ENCODE measurements around the gene PEDS1. TPM values are rescaled to one million over a fixed set of nuclear protein-coding genes. Genes with fewer than 3 reads are reported as not detected.

PEDS1 gene
- total and polyA plus RNA-seq, 10 of the 15 experiments (the other 5 are each of a cell fraction or from before 2014, with no cell fraction given), result 1.7 to 25.6 (median 16.8) TPM

DNA sequence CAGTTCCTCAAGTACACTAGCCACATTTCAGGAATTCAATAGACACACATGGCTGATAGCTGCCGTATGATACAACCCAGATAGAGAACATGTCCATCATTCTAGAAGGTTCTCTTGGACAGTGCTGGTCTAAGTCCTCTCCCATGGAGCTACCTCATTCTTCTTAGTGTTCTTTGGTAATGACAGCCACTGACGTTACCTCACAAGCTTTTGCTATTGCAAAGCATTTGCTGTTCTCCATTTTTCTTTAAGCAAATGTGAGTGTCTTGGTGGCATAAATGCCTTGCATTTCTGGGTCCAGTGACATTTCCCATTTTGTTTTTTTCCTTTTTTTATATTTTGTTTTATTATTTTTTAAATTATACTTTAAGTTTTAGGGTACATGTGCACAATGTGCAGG, 28.8 kb upstream of the PEDS1 start (continued):
- TF ChIP-seq, protein P1, sequence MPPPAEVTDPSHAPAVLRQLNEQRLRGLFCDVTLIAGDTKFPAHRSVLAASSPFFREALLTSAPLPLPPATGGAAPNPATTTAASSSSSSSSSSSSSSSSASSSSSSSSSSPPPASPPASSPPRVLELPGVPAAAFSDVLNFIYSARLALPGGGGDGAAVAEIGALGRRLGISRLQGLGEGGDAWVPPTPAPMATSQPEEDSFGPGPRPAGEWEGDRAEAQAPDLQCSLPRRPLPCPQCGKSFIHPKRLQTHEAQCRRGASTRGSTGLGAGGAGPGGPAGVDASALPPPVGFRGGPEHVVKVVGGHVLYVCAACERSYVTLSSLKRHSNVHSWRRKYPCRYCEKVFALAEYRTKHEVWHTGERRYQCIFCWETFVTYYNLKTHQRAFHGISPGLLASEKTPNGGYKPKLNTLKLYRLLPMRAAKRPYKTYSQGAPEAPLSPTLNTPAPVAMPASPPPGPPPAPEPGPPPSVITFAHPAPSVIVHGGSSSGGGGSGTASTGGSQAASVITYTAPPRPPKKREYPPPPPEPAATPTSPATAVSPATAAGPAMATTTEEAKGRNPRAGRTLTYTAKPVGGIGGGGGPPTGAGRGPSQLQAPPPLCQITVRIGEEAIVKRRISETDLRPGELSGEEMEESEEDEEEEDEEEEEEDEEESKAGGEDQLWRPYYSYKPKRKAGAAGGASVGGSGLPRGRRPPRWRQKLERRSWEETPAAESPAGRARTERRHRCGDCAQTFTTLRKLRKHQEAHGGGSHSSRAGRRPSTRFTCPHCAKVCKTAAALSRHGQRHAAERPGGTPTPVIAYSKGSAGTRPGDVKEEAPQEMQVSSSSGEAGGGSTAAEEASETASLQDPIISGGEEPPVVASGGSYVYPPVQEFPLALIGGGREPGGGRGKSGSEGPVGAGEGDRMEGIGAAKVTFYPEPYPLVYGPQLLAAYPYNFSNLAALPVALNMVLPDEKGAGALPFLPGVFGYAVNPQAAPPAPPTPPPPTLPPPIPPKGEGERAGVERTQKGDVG (CRISPR knock-in tag; IDR thresholded peaks at IDR 0.05), result no peak
- TF ChIP-seq CHD2 (IDR thresholded peaks at IDR 0.05; ENCODE audit: borderline replicate concordance, low read depth, low read length), result no peak
- no peak for TF ChIP-seq SREBF1 (IDR thresholded peaks at IDR 0.05; ENCODE audit: low read length)
- TF ChIP-seq BACH1 (IDR thresholded peaks at IDR 0.05; ENCODE audit: borderline replicate concordance), result no peak
- no peak for TF ChIP-seq KDM1A (IDR thresholded peaks at IDR 0.05; ENCODE audit: borderline replicate concordance)
- TF ChIP-seq, protein P2, sequence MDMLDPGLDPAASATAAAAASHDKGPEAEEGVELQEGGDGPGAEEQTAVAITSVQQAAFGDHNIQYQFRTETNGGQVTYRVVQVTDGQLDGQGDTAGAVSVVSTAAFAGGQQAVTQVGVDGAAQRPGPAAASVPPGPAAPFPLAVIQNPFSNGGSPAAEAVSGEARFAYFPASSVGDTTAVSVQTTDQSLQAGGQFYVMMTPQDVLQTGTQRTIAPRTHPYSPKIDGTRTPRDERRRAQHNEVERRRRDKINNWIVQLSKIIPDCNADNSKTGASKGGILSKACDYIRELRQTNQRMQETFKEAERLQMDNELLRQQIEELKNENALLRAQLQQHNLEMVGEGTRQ (IDR thresholded peaks at IDR 0.05; ENCODE audit: borderline replicate concordance, low read depth, low read length), result no peak

DNA sequence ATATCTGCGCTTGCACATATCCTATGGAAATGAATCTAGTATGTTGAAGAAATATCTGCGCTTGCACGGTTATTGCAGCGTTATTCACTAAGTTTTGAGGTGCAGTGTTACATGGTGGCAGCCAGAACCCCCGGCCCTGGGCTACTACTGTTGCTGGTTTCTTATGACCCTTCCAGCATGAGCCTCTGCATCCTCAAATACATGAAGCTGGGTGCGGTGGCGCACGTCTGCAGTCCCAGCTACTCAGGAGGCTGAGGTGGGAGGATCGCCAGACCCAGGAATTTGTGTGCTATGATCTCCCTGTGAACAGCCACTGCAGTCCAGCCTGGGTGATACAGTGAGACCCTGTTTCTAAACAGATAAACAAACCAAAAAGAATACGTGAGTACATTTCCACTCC, 27.8 kb upstream of the PEDS1 start:
- H3K79me2 ChIP-seq (ENCODE audit: control insufficient read depth, insufficient read depth, low read length), result no peaks in the 10 kb centered on the region
- no peak overlapping the region for H2AFZ ChIP-seq (ENCODE audit: control insufficient read depth, low read depth, low read length)
- no peaks in the 10 kb centered on the region for H3K27me3 ChIP-seq (replicated peaks in 1 of 2; ENCODE audit: control insufficient read depth in 2 of 2, insufficient read depth in 2 of 2, low read length in 1 of 2)
- H3K4me3 ChIP-seq, result no peak overlapping the region
- POLR2A ChIA-PET, result no interaction called here
- no peak overlapping the region for H3K9ac ChIP-seq (ENCODE audit: control insufficient read depth, insufficient read depth, low read length)
- RAD21 ChIA-PET (ENCODE audit: unreplicated experiment), result interaction anchor here (1.5 to 2.2 kb wide), 2 partner anchors 61 to 389 kb away, joined by 4 to 7 read pairs; no protein-coding TSS in a partner anchor
- WGBS (ENCODE audit: insufficient coverage, insufficient replicate concordance, low lambda C conversion rate, missing lambda C conversion rate), result 74% methylated on average over 10 of the region's 10 CpGs
- H3K4me1 ChIP-seq (ENCODE audit: control insufficient read depth, insufficient read depth, low read length), result no peaks in the 10 kb centered on the region
- DNase-seq (ENCODE audit: low read depth, low spot score) (no peak), FAIRE-seq (no peak), ATAC-seq (no peak)
- H3K4me2 ChIP-seq (ENCODE audit: control insufficient read depth, insufficient read depth), result no peak overlapping the region
- intact Hi-C loops (cut with micrococcal nuclease; ENCODE audit: unreplicated experiment), result loop anchor here (10.0 kb wide), 1 partner anchor 553 kb away; the partner anchor contains the start of gene PARD6B
- CTCF ChIA-PET, result interaction anchor here (0.6 to 5.3 kb wide), 6 partner anchors 15 to 1201 kb away, joined by 3 to 24 read pairs (median 4); no protein-coding TSS in a partner anchor
- in situ Hi-C loops (cut with MboI), result no loop called here
- no peaks in the 10 kb centered on the region for H3K36me3 ChIP-seq (ENCODE audit: control insufficient read depth in 2 of 2, insufficient read depth in 2 of 2, low read length in 1 of 2)
- SMC1A ChIA-PET (ENCODE audit: uncharacterized antibody, unreplicated experiment), result interaction anchor here (0.7 to 2.7 kb wide), 5 partner anchors 61 to 407 kb away, joined by 3 to 9 read pairs (median 4); no protein-coding TSS in a partner anchor
- H4K20me1 ChIP-seq (ENCODE audit: control insufficient read depth, insufficient read depth), result no peaks in the 10 kb centered on the region
- BruUV-seq (replicated peaks), result no TSS peak
- no peaks in the 10 kb centered on the region for H3K9me3 ChIP-seq (replicated peaks; ENCODE audit: control insufficient read depth, insufficient read depth, low read length)
- no peak overlapping the region for H3K27ac ChIP-seq (ENCODE audit: control insufficient read depth, insufficient read depth)
- TF ChIP-seq STAT1 (conservative IDR thresholded peaks at IDR 0.05) (no peak), FOXM1 (IDR thresholded peaks at IDR 0.05; ENCODE audit: low read depth, low read length) (no peak), RAD51 (IDR thresholded peaks at IDR 0.05) (no peak), POLR2AphosphoS5 (IDR thresholded peaks at IDR 0.05; ENCODE audit: low read length) (no peak), NFYB (IDR thresholded peaks at IDR 0.05; ENCODE audit: insufficient read depth, low read depth, low read length) (no peak), KLF5 (IDR thresholded peaks at IDR 0.05; ENCODE audit: partially characterized antibody) (no peak), ZNF384 (IDR thresholded peaks at IDR 0.05; ENCODE audit: borderline replicate concordance, low read depth, low read length) (no peak), SUZ12 (IDR thresholded peaks at IDR 0.05; ENCODE audit: unreplicated experiment) (no peak), IKZF1 (conservative IDR thresholded peaks at IDR 0.05) (no peak), SMC3 (IDR thresholded peaks at IDR 0.05; ENCODE audit: borderline replicate concordance, low read length) (no peak), STAT3 (IDR thresholded peaks at IDR 0.05; ENCODE audit: low read depth, low read length) (no peak), JUNB (IDR thresholded peaks at IDR 0.05) (no peak)

Measured in GM12878 (cell line).